NB4 (cell line): ENCODE measurements around the gene COMP.

Experiments
- CTCF ChIP-seq: IDR thresholded peaks from one replicate; pipeline ENCODE4 v1.5.1; 2012; ENCODE audit warnings: low read depth, low read length
- MYC ChIP-seq: IDR thresholded peaks from 2 replicates; pipeline ENCODE4 v1.6.1; 2011; ENCODE audit warnings: low read depth, low read length
- POLR2A ChIP-seq: IDR thresholded peaks from 2 replicates; pipeline ENCODE4 v1.6.1; 2011; ENCODE audit warnings: mild to moderate bottlenecking; ENCODE audit not compliant: insufficient read length; ENCODE audit errors: extremely low read depth

GRCh38 chr19:18800636-18801035 lies 9.5 kb upstream of the COMP start:
- no peak for TF ChIP-seq MYC
- TF ChIP-seq CTCF, result no peak
- no peak for TF ChIP-seq POLR2A
